HEK293T (cell line): ENCODE results near the gene CCDC9.
A peak's percentile ranks its signal among the peaks of the same experiment; 100 is the strongest.
"Not testable (repeated sequence)": the region's sequence is repeated elsewhere in the genome, so short reads cannot be mapped to it uniquely, and the experiment has no call there.

Experiments
- CTCF ChIA-PET: fragments of 350-600 bp; formaldehyde crosslinking; extraction: SDS; loops from one replicate; lab custom pipeline; 2021; ENCODE audit warnings: antibody characterized with exemption, inconsistent platforms; lab: Yijun Ruan, JAX
- POLR2A ChIA-PET: fragments of 350-600 bp; formaldehyde crosslinking; extraction: SDS; loops from one replicate; lab custom pipeline; 2020; ENCODE audit warnings: antibody characterized with exemption, inconsistent platforms; lab: Yijun Ruan, JAX
- DNase-seq: peaks from one replicate; pipeline ENCODE4 v3.0.0; 2012; ENCODE audit warnings: mixed read lengths; ENCODE audit errors: extremely low spot score
- ARNT ChIP-seq: fragments of 450-650 bp; IDR thresholded peaks from 2 replicates; pipeline ENCODE4 v1.6.1; 2017; ENCODE audit warnings: mild to moderate bottlenecking
- BHLHE40 ChIP-seq: fragments of 450-650 bp; IDR thresholded peaks from 2 replicates; pipeline ENCODE4 v1.6.1; 2016; ENCODE audit warnings: mild to moderate bottlenecking, moderate library complexity, borderline replicate concordance
- CTBP1 ChIP-seq: fragments of 450-650 bp; IDR thresholded peaks from 2 replicates; pipeline ENCODE4 v1.6.1; 2016; ENCODE audit warnings: borderline replicate concordance
- ELF4 ChIP-seq: fragments of 450-650 bp; IDR thresholded peaks from 2 replicates; pipeline ENCODE4 v1.6.1; 2017; ENCODE audit warnings: antibody characterized with exemption
- FOXA1 ChIP-seq: fragments of 450-650 bp; IDR thresholded peaks from 2 replicates; pipeline ENCODE4 v1.6.1; 2016; ENCODE audit warnings: mild to moderate bottlenecking
- FOXK2 ChIP-seq: fragments of 450-650 bp; IDR thresholded peaks from 2 replicates; pipeline ENCODE4 v1.6.1; 2016; ENCODE audit warnings: mild to moderate bottlenecking
- FOXM1 ChIP-seq: fragments of 450-650 bp; IDR thresholded peaks from 2 replicates; pipeline ENCODE4 v1.6.1; 2017; ENCODE audit warnings: mild to moderate bottlenecking, borderline replicate concordance
- HDGF ChIP-seq: fragments of 450-650 bp; IDR thresholded peaks from 2 replicates; pipeline ENCODE4 v1.6.1; 2017; ENCODE audit warnings: antibody characterized with exemption, borderline replicate concordance
- L3MBTL2 ChIP-seq: fragments of 450-650 bp; conservative IDR thresholded peaks from 2 replicates; pipeline ENCODE4 v1.6.1; 2016; ENCODE audit warnings: mild to moderate bottlenecking
- LEF1 ChIP-seq: fragments of 450-650 bp; IDR thresholded peaks from 2 replicates; pipeline ENCODE4 v1.6.1; 2017; ENCODE audit warnings: mild to moderate bottlenecking, borderline replicate concordance
- NFRKB ChIP-seq: fragments of 450-650 bp; IDR thresholded peaks from 2 replicates; pipeline ENCODE4 v1.6.1; 2016; ENCODE audit warnings: mild to moderate bottlenecking, moderate library complexity
- PKNOX1 ChIP-seq: fragments of 450-650 bp; IDR thresholded peaks from 2 replicates; pipeline ENCODE4 v1.6.1; 2016
- SP1 ChIP-seq: fragments of 450-650 bp; IDR thresholded peaks from 2 replicates; pipeline ENCODE4 v1.6.1; 2017
- SUZ12 ChIP-seq: fragments of 450-650 bp; IDR thresholded peaks from 2 replicates; pipeline ENCODE4 v1.6.1; 2016; ENCODE audit warnings: mild to moderate bottlenecking
- TARDBP ChIP-seq: fragments of 450-650 bp; IDR thresholded peaks from 2 replicates; pipeline ENCODE4 v1.6.1; 2016
- ZNF384 ChIP-seq: fragments of 450-650 bp; IDR thresholded peaks from 2 replicates; pipeline ENCODE4 v1.6.1; 2016

Gene CCDC9

GRCh38 chr19:47256693-47257410 lies 527 bp downstream of the CCDC9 start:
- no peak for TF ChIP-seq FOXK2
- DNase-seq = peak; percentile 97
- ChIA-PET CTCF (interaction anchor here (0.6 to 1.4 kb wide), 5 partner anchors 10 to 180 kb away, joined by 3 to 7 read pairs (median 4); no protein-coding TSS in a partner anchor), POLR2A (interaction anchor here (0.5 to 2.8 kb wide), 15 partner anchors 10 to 171 kb away, joined by 3 to 44 read pairs (median 8); partner anchors contain the start of genes DHX34, INAFM1, SAE1 and ZC3H4)

GRCh38 chr19:47257411-47258169 lies 1.3 kb downstream of the CCDC9 start:
- ChIA-PET POLR2A (interaction anchor here (0.9 to 2.8 kb wide), 7 partner anchors 11 to 170 kb away, joined by 3 to 44 read pairs (median 8); partner anchors contain the start of genes DHX34, INAFM1 and ZC3H4), CTCF (interaction anchor here (1.3 kb wide), 1 partner anchor 15 kb away, joined by 4 read pairs; no protein-coding TSS in a partner anchor)
- no peak for TF ChIP-seq SUZ12
- no peak for TF ChIP-seq TARDBP
- TF ChIP-seq ZNF384 = no peak
- TF ChIP-seq LEF1 = no peak
- TF ChIP-seq BHLHE40 = no peak
- no peak; the same call in 1 of the 2 replicates for TF ChIP-seq L3MBTL2
- no peak for TF ChIP-seq HDGF
- no peak for TF ChIP-seq SP1
- TF ChIP-seq FOXM1 = no peak
- TF ChIP-seq NFRKB = no peak
- TF ChIP-seq FOXK2 = no peak
- TF ChIP-seq ELF4 = no peak
- no peak for TF ChIP-seq FOXA1
- TF ChIP-seq ARNT = no peak
- DNase-seq = no peak

- no peak for DNase-seq
- POLR2A ChIA-PET = no interaction called here
- CTCF ChIA-PET = no interaction called here
- TF ChIP-seq SP1 = no peak
- TF ChIP-seq NFRKB = no peak
- no peak for TF ChIP-seq CTBP1
- no peak for TF ChIP-seq FOXA1
- TF ChIP-seq LEF1 = no peak
- no peak for TF ChIP-seq ZNF384
These were observed 2.1 kb downstream of the CCDC9 start for GRCh38 chr19:47258434-47258833.

DNA sequence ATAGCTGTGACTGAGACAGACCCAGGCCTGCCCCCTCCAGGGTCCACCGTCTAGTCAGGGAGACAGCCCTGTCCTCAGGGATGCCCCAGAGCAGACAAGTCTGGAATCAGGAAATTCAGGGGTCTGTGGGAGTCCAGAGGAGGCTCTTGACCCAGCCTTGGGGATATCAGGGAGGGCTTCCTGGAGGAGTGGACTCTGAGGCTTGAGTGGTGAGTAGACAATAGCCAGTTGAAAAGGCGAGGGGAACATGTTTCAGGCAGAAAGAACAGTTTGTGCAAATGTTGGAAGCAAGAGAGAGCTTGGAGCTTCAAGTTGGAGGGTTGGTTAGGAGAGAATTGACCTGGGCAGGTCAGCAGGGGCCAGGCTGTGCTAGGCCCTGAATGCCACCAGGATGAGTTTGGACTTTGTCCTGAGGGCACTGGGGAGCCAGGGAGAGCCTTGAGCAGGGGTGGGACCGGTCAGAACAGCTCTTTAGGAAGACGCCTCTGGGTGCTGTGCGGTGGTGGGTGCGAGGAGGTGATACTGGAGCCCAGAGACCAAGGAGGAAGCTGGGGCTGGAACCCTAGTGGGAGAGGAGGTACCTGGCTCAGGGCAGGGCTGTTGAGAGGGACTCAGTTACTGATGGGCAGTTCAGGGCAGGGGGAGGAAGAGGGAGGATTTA lies 2.7 kb downstream of the CCDC9 start:
- CTCF ChIA-PET = no interaction called here
- no peak for DNase-seq
- POLR2A ChIA-PET = no interaction called here
- no peak for TF ChIP-seq ZNF384
- TF ChIP-seq BHLHE40 = no peak
- TF ChIP-seq LEF1 = no peak
- TF ChIP-seq FOXM1 = no peak
- TF ChIP-seq SUZ12 = no peak
- TF ChIP-seq ELF4 = no peak
- no peak for TF ChIP-seq L3MBTL2
- no peak for TF ChIP-seq SP1
- no peak for TF ChIP-seq NFRKB
- no peak for TF ChIP-seq TARDBP
- no peak for TF ChIP-seq PKNOX1
- no peak for TF ChIP-seq HDGF
- no peak for TF ChIP-seq CTBP1
- TF ChIP-seq FOXK2 = no peak

- no peak for TF ChIP-seq FOXM1
- CTCF ChIA-PET = no interaction called here
- POLR2A ChIA-PET = no interaction called here
- DNase-seq = no peak
These were observed 4.2 kb downstream of the CCDC9 start for GRCh38 chr19:47260476-47260875.

DNA sequence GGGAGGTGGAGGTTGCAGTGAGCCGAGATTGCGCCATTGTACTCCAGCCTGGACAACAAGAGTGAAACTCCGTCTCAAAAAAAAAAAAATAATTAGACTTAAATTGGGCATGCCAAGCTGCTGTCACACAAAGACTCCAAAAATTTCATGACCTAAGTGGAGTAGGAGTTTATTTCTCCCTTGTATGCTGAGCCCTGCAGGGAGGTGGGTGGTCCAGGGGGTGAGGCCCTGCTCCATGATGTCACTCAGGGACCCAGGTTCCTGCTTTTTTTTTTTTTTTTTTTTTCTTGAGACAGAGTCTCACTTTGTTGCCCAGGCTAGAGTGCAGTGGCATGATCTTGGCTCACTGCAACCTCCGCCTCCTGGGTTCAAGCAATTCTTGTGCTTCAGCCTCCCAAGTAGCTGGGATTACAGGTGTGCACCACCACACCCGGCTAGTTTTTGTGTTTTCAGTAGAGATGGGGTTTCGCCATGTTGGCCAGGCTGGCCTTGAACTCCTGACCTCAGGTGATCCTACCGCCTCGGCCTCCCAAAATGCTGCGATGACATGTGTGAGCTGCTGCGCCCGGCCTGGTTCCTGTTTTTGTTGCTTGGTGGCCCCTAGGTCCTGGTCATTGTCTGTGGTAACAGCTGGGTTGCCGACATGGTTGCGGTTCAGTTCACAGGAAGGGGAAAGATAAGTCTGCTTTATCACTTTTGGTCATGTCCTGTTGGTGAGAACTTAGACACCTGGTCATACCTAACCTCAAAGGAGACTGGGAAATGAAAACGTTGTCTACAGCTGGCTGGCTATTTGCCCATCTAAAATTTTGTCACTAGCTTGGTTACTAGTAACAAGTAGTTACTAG lies 5.8 kb downstream of the CCDC9 start:
- DNase-seq, POLR2A ChIA-PET: not testable (repeated sequence)
- CTCF ChIA-PET = interaction anchor here (1.0 kb wide), 1 partner anchor 7 kb away, joined by 3 read pairs; no protein-coding TSS in a partner anchor

GRCh38 chr19:47264629-47265028 lies 8.3 kb downstream of the CCDC9 start:
- ChIA-PET CTCF (no interaction called here), POLR2A (no interaction called here)
- TF ChIP-seq TARDBP (no peak), CTBP1 (no peak), NFRKB (no peak), SP1 (no peak), PKNOX1 (no peak), HDGF (no peak), LEF1 (no peak), FOXM1 (no peak), L3MBTL2 (no peak), ARNT (no peak), ZNF384 (no peak), SUZ12 (no peak), ELF4 (no peak), FOXA1 (no peak), BHLHE40 (no peak)
- no peak for DNase-seq
